ENCODE data around the gene FADS1. TPM values are rescaled to one million over a fixed set of nuclear protein-coding genes. Genes with fewer than 3 reads are reported as not detected.
A peak's percentile ranks its signal among the peaks of the same experiment; 100 is the strongest.

Gene FADS1
- total RNA-seq, 1 experiment from 2014 or later, result 116 TPM

DNA sequence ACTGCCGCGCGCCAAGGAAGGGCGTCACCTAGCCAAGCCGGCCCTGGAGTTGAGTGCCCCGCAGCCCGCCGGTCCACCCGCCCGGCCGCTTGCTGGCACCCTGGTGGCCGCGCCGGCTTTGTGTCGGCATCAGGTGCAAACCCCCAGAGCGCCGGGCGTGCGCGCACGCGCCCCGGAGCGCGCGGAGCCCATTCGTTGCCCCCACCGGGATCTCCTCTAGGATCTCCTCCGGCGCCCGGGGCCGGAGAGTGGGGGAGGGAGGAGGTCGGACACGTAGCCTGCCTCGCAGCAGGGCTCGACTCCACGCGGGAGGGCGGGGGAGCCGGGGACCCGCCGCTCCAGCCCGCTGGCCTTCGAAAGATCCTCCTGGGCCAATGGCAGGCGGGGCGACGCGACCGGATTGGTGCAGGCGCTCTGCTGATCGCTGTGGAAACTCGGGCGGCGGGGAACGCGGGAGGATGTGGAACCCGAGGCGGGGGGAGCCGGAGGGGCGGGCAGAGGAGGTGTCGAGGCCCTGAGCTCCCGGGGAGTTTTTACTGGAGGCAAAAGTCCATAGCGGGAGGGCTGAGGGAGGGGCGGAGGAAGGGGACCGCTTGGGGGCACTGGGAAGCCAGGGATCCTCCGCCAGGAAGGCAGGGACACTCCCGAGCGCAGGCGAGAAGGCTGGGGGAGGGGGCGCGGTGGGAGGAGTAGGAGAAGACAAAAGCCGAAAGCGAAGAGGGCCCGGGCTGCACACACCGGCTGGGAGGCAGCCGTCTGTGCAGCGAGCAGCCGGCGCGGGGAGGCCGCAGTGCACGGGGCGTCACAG, 11.0 kb upstream of the FADS1 start, which contains the start of gene FADS2:
Gene FADS2, plus strand, starts transcription at position 730 of the 808 bp plus-strand sequence. CDS start 91 bp downstream, outside the sequence.
- intact Hi-C loops (cut with micrococcal nuclease; ENCODE audit: unreplicated experiment), result no loop called here
- H3K4me3 ChIP-seq (ENCODE audit: low read depth, low read length), result peak within 1 kb of the TSS; percentile 64
- no peaks in the 10 kb centered on the region for H3K9me3 ChIP-seq
- CTCF ChIA-PET, result interaction anchor here (0.9 to 1.9 kb wide), 2 partner anchors 12 to 31 kb away, joined by 3 to 7 read pairs; partner anchors contain the start of gene FADS1
- POLR2A ChIA-PET, result interaction anchor here (0.7 to 1.4 kb wide), 3 partner anchors 12 to 73 kb away, joined by 3 to 6 read pairs (median 4); no protein-coding TSS in a partner anchor
- H3K27ac Mint-ChIP-seq (ENCODE audit: unreplicated experiment), result peak within 1 kb of the TSS; percentile 39
- peaks cover 30% of the 10 kb centered on the region for H3K4me1 ChIP-seq
- no peaks in the 10 kb centered on the region for H3K27me3 ChIP-seq (replicated peaks; ENCODE audit: control insufficient read depth, insufficient read depth, low read length)
- H3K36me3 Mint-ChIP-seq (ENCODE audit: insufficient read depth, unreplicated experiment), result peaks cover 6% of the 10 kb centered on the region
- H3K4me3 Mint-ChIP-seq (ENCODE audit: unreplicated experiment), result peak within 1 kb of the TSS; percentile 86
- BruUV-seq (replicated peaks), result no TSS peak
- TF ChIP-seq, protein P1, sequence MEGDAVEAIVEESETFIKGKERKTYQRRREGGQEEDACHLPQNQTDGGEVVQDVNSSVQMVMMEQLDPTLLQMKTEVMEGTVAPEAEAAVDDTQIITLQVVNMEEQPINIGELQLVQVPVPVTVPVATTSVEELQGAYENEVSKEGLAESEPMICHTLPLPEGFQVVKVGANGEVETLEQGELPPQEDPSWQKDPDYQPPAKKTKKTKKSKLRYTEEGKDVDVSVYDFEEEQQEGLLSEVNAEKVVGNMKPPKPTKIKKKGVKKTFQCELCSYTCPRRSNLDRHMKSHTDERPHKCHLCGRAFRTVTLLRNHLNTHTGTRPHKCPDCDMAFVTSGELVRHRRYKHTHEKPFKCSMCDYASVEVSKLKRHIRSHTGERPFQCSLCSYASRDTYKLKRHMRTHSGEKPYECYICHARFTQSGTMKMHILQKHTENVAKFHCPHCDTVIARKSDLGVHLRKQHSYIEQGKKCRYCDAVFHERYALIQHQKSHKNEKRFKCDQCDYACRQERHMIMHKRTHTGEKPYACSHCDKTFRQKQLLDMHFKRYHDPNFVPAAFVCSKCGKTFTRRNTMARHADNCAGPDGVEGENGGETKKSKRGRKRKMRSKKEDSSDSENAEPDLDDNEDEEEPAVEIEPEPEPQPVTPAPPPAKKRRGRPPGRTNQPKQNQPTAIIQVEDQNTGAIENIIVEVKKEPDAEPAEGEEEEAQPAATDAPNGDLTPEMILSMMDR (IDR thresholded peaks at IDR 0.05; ENCODE audit: insufficient read depth in 1 of 2, low read depth in 1 of 2, low read length in 1 of 2, severe bottlenecking in 1 of 2, unreplicated experiment in 1 of 2), result peak in 1 of 2 experiments; percentile 8
- H3K9me3 Mint-ChIP-seq (ENCODE audit: unreplicated experiment), result no peaks in the 10 kb centered on the region
- no peaks in the 10 kb centered on the region for H3K36me3 ChIP-seq (ENCODE audit: control insufficient read depth, insufficient read depth, low read length)
- H3K27me3 Mint-ChIP-seq (ENCODE audit: insufficient read depth, unreplicated experiment), result no peaks in the 10 kb centered on the region
- DNase-seq, result peak; percentile 75 to 77
- H3K4me1 Mint-ChIP-seq (ENCODE audit: low read depth, unreplicated experiment), result peaks cover 14% of the 10 kb centered on the region

DNA sequence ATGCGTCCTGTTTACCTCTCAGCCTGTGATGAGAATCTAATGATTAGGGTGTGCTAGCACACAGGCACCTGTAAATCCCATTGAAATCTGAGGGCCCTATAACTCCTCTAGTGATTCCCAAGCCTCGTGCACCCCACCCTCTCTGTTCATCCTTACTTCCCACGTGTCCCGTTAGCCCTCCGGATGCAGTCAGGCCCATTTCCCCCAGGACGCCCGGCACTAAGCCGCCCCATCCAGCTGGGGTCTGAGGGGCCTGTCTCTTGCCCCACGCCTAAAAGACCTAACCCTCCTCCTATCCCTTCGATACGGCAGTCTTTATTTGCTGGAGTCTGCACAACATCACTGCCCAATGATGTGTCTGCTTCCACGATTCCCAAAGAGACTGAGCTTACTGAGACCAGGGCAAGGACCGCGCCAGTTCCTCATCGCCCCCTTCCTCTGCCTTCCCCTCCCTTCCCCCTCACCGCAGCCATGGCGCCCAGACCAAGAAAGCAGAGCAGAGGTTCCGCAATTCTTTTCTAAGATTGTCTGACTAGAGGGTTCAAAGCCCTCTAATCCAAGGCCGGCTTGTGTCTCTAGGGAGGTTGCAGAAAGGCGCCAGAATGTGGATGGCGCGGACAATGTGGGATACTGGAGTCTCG, 10.2 kb upstream of the FADS1 start:
- Mint-ChIP-seq H3K27me3 (ENCODE audit: insufficient read depth, unreplicated experiment) (no peaks in the 10 kb centered on the region), H3K36me3 (ENCODE audit: insufficient read depth, unreplicated experiment) (peaks cover 6% of the 10 kb centered on the region), H3K4me3 (ENCODE audit: unreplicated experiment) (peak overlapping the region; percentile 86), H3K9me3 (ENCODE audit: unreplicated experiment) (no peaks in the 10 kb centered on the region), H3K27ac (ENCODE audit: unreplicated experiment) (no peak overlapping the region), H3K4me1 (ENCODE audit: low read depth, unreplicated experiment) (peaks cover 15% of the 10 kb centered on the region)
- BruUV-seq (replicated peaks), result no TSS peak
- intact Hi-C loops (cut with micrococcal nuclease; ENCODE audit: unreplicated experiment), result no loop called here
- Histone ChIP-seq H3K27me3 (replicated peaks; ENCODE audit: control insufficient read depth, insufficient read depth, low read length) (no peaks in the 10 kb centered on the region), H3K4me3 (ENCODE audit: low read depth, low read length) (no peak overlapping the region), H3K4me1 (peaks cover 35% of the 10 kb centered on the region), H3K36me3 (ENCODE audit: control insufficient read depth, insufficient read depth, low read length) (no peaks in the 10 kb centered on the region), H3K9me3 (no peaks in the 10 kb centered on the region)
- ChIA-PET POLR2A (interaction anchor here (1.4 kb wide), 1 partner anchor 12 kb away, joined by 4 read pairs; no protein-coding TSS in a partner anchor), CTCF (interaction anchor here (0.9 kb wide), 1 partner anchor 30 kb away, joined by 3 read pairs; no protein-coding TSS in a partner anchor)
- DNase-seq, result no peak
- TF ChIP-seq, protein P1 (IDR thresholded peaks at IDR 0.05; ENCODE audit: insufficient read depth in 1 of 2, low read depth in 1 of 2, low read length in 1 of 2, severe bottlenecking in 1 of 2, unreplicated experiment in 1 of 2), result no peak

DNA sequence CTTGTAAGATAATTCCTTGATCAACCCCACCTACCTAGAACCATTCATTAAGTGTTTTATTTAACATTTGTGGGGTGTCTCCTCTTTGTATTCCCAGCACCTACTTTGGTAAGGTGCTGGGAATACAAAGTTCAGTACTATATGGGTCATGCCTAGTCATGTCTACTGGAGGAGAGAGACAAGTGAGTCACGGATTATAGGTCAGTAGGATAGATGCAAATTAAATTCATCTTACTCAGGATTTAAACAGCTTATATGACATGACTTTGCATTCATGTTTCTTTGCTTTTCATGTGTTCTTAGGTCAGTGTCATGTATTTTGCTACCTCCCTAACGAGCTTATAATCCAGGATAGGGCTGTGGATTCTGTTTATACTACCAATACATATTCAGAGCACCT, 3.4 kb upstream of the FADS1 start:
- Mint-ChIP-seq H3K27ac (ENCODE audit: unreplicated experiment) (no peak overlapping the region), H3K9me3 (ENCODE audit: unreplicated experiment) (no peaks in the 10 kb centered on the region), H3K4me1 (ENCODE audit: low read depth, unreplicated experiment) (peaks cover 11% of the 10 kb centered on the region), H3K27me3 (ENCODE audit: insufficient read depth, unreplicated experiment) (no peaks in the 10 kb centered on the region), H3K4me3 (ENCODE audit: unreplicated experiment) (no peak overlapping the region), H3K36me3 (ENCODE audit: insufficient read depth, unreplicated experiment) (peaks cover 18% of the 10 kb centered on the region)
- BruUV-seq (replicated peaks), result no TSS peak
- DNase-seq, result no peak
- no peaks in the 10 kb centered on the region for H3K9me3 ChIP-seq
- intact Hi-C loops (cut with micrococcal nuclease; ENCODE audit: unreplicated experiment), result no loop called here
- POLR2A ChIA-PET, result no interaction called here
- TF ChIP-seq, protein P1 (IDR thresholded peaks at IDR 0.05; ENCODE audit: insufficient read depth in 1 of 2, low read depth in 1 of 2, low read length in 1 of 2, severe bottlenecking in 1 of 2, unreplicated experiment in 1 of 2), result no peak
- H3K4me3 ChIP-seq (ENCODE audit: low read depth, low read length), result no peak overlapping the region
- no peaks in the 10 kb centered on the region for H3K27me3 ChIP-seq (replicated peaks; ENCODE audit: control insufficient read depth, insufficient read depth, low read length)
- no peaks in the 10 kb centered on the region for H3K36me3 ChIP-seq (ENCODE audit: control insufficient read depth, insufficient read depth, low read length)
- peaks cover 22% of the 10 kb centered on the region for H3K4me1 ChIP-seq
- CTCF ChIA-PET, result interaction anchor here (0.5 to 1.4 kb wide), 3 partner anchors 23 to 946 kb away, joined by 3 to 5 read pairs (median 5); no protein-coding TSS in a partner anchor

Data from Caco-2 (cell line).